Renal pelvis (tissue), 12 donors: ENCODE data around the gene TADA2A. TPM values are rescaled to one million over a fixed set of nuclear protein-coding genes. Genes with fewer than 3 reads are reported as not detected.
A peak's percentile ranks its signal among the peaks of the same experiment; 100 is the strongest.

ENCODE experiments used
- DNase-seq: peaks from one replicate; pipeline ENCODE4 v3.0.0-alpha.2; 2013
- long read RNA-seq, 16 experiments: transcript quantifications; one replicate each; lab custom pipeline, GENCODE V29; 2026
- polyA plus RNA-seq, 3 donors: library from polyadenylated mRNA; unstranded; fragments of 120-200 nt; gene quantifications; one replicate each; pipeline ENCODE4 v1.2.1, GENCODE V29; 2013; ENCODE audit not compliant: insufficient read length in 3 of 3

TADA2A gene
- polyA plus RNA-seq = 10 to 100 TPM; 23.1 to 27.9 (median 25.7) TPM
- long read RNA-seq, donor 1, full-length matches to known transcripts = 4 of 4 reads
- long read RNA-seq, donor 1, partial matches to known transcripts = 0 of 4 reads
- long read RNA-seq, donor 1, other reads (novel, unspliced or antisense) = 0 of 4 reads
- long read RNA-seq, donor 2, full-length matches to known transcripts = 3 of 3 reads
- long read RNA-seq, donor 2, partial matches to known transcripts = 0 of 3 reads
- long read RNA-seq, donor 2, other reads (novel, unspliced or antisense) = 0 of 3 reads
- long read RNA-seq, donor 3 = 0 reads
- long read RNA-seq, donor 4, partial matches to known transcripts = 0 of 3 reads
- long read RNA-seq, donor 4, other reads (novel, unspliced or antisense) = 0 of 3 reads
- long read RNA-seq, donor 5 = 0 reads
- long read RNA-seq, donor 6, full-length matches to known transcripts = 6 of 6 reads
- long read RNA-seq, donor 6, partial matches to known transcripts = 0 of 6 reads
- long read RNA-seq, donor 6, other reads (novel, unspliced or antisense) = 0 of 6 reads
- long read RNA-seq, donor 7, full-length matches to known transcripts = 1 of 1 reads
- long read RNA-seq, donor 7, partial matches to known transcripts = 0 of 1 reads
- long read RNA-seq, donor 7, other reads (novel, unspliced or antisense) = 0 of 1 reads
- long read RNA-seq, donor 8, partial matches to known transcripts = 0 of 1 reads
- long read RNA-seq, donor 8, other reads (novel, unspliced or antisense) = 0 of 1 reads
- long read RNA-seq, donor 9, full-length matches to known transcripts = 1 of 1 reads
- long read RNA-seq, donor 9, partial matches to known transcripts = 0 of 1 reads
- long read RNA-seq, donor 9, other reads (novel, unspliced or antisense) = 0 of 1 reads
- long read RNA-seq, donor 10, partial matches to known transcripts = 0 of 1 reads
- long read RNA-seq, donor 10, other reads (novel, unspliced or antisense) = 0 of 1 reads
- long read RNA-seq, donor 11 = 0 reads
- long read RNA-seq, donor 12, full-length matches to known transcripts = 3 of 3 reads
- long read RNA-seq, donor 12, partial matches to known transcripts = 0 of 3 reads
- long read RNA-seq, donor 12, other reads (novel, unspliced or antisense) = 0 of 3 reads
- long read RNA-seq, donor 13 = 0 reads
- long read RNA-seq, donor 14 = 0 reads
- long read RNA-seq, donor 15 = 0 reads
- long read RNA-seq, donor 16, full-length matches to known transcripts = 2 of 2 reads
- long read RNA-seq, donor 16, partial matches to known transcripts = 0 of 2 reads
- long read RNA-seq, donor 16, other reads (novel, unspliced or antisense) = 0 of 2 reads

- peak; percentile 66 for DNase-seq
Measured at GRCh38 chr17:37406635-37407461, at the start of gene TADA2A, which contains the start of gene ACACA. Gene TADA2A, plus strand, starts transcription at chr17:37406886. Its CDS starts 4,480 bp downstream, at chr17:37411366. Gene ACACA, minus strand, starts transcription at chr17:37406836. Its CDS starts 537 bp downstream, at chr17:37406299.

GRCh38 chr17:37358098-37358829, 48.4 kb upstream of the TADA2A start:
- peak; percentile 76 for DNase-seq

DNA sequence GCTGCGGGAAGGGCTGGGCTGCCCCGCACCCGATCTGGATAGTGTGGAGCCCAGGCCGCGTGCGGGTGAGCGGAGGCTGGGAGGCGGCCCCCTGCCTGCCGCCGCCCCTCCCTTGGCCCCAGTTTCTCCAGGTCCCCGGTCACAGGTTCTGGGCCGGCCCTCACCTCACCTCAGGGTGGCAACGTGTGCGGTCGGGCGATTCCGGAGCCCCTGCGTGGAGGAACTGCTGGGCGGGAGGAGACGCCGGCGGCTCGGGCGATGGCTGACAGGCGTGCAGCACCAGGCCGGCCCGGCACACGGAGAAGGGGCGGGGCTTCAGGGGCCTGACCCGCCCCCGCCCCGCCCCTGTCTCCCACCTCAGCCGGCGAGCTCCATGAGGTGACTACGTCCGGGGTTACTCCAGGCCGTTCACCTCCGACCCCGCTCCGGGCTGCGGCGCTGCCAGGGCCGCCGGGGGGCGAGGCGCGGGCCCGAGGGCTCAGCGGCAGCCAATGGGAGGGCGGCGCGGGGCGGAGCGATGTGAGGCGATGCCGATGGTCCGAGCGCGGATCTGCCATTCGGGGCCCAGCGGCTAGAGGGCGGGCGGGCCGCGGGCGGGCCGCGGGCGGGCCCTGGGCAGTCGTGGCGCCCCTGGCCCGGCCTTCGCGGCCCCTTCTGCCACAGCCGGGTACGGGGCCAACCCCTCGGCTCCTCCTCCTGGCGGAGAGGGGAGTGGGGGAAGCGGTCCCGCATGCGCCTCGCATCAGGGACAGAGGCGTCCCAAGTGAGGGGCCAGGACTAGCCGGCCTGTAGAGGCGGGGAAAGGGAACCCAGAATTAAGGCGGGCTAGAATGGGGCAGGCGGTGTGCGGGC, 47.6 kb upstream of the TADA2A start:
- DNase-seq = peak; percentile 92

DNA sequence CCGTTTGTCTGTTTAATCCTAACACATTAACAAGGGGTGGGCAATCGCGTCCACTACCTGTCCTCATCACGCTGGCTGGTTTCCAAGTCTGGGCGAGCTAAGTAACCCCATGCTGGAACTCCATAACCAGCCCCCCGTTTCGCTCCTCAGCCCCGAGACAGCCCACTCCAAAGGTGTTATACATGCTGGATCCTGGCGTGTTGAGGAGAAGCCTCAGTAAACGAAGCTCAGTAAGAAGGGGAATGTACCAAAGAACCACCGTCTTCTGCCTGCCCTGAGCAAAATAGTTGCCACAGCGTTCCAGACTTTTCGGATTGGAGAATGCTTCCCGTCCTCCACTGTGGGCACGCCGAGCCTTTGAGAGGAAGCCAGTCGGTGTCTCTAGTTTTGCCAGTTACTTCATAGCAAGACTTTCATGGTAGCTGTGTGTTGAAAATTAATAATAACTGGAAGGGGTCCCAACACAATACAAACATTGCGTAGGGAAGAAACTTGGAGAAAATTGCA, 47.0 kb upstream of the TADA2A start:
- DNase-seq = no peak

- DNase-seq = no peak
Measured at GRCh38 chr17:37360632-37361031, 46.1 kb upstream of the TADA2A start.

- no peak for DNase-seq
Measured at GRCh38 chr17:37361543-37361942, 45.1 kb upstream of the TADA2A start.

DNA sequence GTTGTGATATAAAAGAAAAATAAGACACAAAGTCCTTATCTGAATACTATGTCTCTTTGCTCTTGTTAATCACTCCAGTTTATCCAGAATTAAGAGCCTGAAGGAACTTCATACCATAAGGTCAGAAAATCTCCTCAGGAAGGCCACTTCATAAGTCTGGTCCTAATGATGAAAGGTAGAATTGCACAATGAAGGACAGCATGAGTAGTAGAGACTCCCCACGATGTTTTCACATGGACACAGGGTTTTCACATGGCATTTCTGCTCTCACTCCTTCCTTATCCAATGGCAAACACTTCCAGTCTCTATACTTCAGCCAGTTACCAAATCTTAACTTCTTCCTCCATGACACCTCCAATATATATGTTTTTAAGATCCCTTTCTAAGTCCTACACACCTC, 41.1 kb upstream of the TADA2A start:
- DNase-seq = no peak

GRCh38 chr17:37368577-37368976, 38.1 kb upstream of the TADA2A start:
- no peak for DNase-seq

DNA sequence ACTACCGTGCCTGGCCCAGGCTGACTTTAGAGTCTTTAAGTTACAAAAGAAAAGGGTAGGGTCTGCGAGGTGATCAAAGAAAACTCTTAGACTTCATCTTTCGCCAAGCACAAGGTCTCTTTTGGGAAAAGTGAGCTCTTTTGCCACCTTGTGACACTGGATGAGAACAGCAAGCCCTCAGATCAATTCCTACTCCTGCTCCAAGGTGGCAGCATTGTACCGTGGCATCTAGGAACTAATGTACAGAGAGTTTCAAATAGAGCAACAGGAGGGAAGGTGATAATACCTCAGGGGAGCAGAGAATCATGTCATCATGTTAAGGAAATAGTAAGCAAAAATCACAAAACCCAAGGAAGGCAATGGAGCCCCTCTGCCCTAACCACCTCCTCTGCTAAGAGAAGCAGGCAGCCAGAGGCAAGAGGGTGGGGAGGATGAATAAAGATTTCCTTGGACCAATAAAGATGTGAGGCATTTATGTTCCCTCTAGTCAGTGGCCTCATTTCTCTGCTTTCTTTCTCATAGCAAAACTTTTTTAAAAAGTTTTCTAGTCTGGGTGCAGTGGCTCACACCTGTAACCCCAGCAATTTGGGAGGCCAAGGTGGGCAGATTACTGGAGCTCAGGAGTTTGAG, 33.0 kb upstream of the TADA2A start:
- peak; percentile 82 for DNase-seq

- DNase-seq = no peak
Measured at GRCh38 chr17:37375706-37376105, 31.0 kb upstream of the TADA2A start, which contains the start of gene C17orf78. Gene C17orf78, plus strand, starts transcription at chr17:37375985. Its CDS starts 108 bp downstream, at chr17:37376093.

DNA sequence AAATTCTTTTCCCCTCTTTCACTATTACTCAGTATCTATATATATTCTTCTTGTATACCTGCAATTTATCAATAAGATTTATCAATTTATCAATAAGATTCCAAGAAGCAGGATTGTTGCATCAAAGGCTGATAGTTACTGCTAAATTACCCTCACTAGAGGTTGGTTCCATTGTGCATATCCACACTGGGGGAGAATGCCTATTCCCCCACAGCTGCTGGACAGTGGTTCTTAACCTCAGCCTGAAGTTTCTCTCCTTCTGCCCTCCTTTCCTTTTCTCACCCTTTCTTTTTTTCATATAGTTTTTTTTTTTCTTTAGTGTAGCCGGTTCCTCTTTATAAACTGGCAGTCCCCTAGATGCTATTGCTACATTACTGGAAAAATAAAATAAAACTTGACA, 24.6 kb upstream of the TADA2A start:
- no peak for DNase-seq

DNA sequence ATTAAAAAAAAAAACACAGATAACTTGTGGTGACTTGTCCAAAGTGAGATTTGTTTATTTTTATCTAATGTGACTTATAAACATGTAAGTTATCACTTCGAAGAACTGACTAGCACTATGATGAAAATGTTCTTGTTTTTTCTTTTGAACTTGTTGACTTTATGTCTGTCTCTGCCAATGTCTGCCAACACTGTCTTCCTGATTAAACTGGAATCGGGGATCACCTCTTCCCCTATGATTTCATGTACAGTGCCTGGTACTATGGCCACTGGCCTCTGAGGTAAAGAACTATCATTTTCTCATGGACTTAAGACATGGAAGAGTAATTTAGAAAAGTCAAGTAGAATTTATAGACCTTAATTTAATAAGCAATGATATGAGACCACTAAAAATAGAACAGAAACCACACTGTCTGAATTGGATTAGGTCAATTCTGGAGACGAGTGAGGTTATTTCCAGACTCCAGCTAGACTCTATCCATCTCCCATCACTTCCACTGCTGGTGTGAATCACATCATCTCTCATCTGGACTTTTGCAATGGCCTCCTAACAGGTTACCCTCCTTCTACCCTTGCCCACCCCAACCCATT, 22.0 kb upstream of the TADA2A start:
- DNase-seq = no peak

GRCh38 chr17:37385474-37385990, 21.2 kb upstream of the TADA2A start:
- no peak for DNase-seq

- DNase-seq = no peak
Measured at GRCh38 chr17:37386462-37386861, 20.2 kb upstream of the TADA2A start.

- no peak for DNase-seq
Measured at GRCh38 chr17:37388266-37388665, 18.4 kb upstream of the TADA2A start.

DNA sequence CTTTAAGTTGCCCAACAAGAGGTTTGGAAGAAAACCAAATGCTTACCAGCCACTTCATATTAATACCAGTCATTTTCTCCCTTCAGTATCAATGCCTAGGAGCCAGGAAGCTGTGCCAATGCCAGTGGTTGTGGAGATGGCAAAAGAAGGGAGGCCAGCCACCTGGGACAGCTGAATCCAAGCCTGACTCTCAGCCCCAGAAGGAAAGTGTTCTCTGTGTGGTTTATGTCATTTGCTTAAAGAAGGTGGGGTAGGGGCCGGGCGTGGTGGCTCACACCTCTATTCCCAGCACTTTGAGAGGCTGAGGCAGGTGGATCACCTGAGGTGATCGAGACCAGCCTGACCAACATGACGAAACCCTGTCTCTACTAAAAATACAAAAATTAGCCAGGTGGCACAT, 17.5 kb upstream of the TADA2A start:
- no peak for DNase-seq

GRCh38 chr17:37391146-37391545, 15.5 kb upstream of the TADA2A start:
- no peak for DNase-seq
